GM12865 (cell line): ENCODE results near the gene APOL5.
A peak's percentile ranks its signal among the peaks of the same experiment; 100 is the strongest.

Experiments
- DNase-seq: peaks from one replicate; pipeline ENCODE4 v3.0.0; 2010; ENCODE audit warnings: low read depth
- H3K4me3 ChIP-seq: 2 replicates; pipeline ENCODE4 v1.5.1; 2011; ENCODE audit warnings: mild to moderate bottlenecking, low read depth, low read length, control low read depth
- CTCF ChIP-seq: IDR thresholded peaks from 2 replicates; pipeline ENCODE4 v1.5.1; 2011; ENCODE audit warnings: low read length, control low read depth, low read depth, inconsistent platforms; ENCODE audit not compliant: insufficient read depth; ENCODE audit errors: missing control alignments

APOL5 gene

GRCh38 chr22:35749808-35750207, 32.1 kb downstream of the APOL5 start:
- TF ChIP-seq CTCF, result no peak
- DNase-seq, result peak; percentile 86
- no peak overlapping the region for H3K4me3 ChIP-seq

- DNase-seq, result peak; percentile 29
- H3K4me3 ChIP-seq, result no peak overlapping the region
- TF ChIP-seq CTCF, result no peak
These were observed 34.6 kb downstream of the APOL5 start for GRCh38 chr22:35752006-35752862.

GRCh38 chr22:35752863-35753189, 35.2 kb downstream of the APOL5 start:
- no peak for TF ChIP-seq CTCF
- H3K4me3 ChIP-seq, result no peak overlapping the region
- DNase-seq, result no peak

- DNase-seq, result no peak
- H3K4me3 ChIP-seq, result no peak overlapping the region
- TF ChIP-seq CTCF, result no peak
These were observed 37.1 kb downstream of the APOL5 start for GRCh38 chr22:35754761-35755160.

- no peak for TF ChIP-seq CTCF
- DNase-seq, result no peak
- H3K4me3 ChIP-seq, result no peak overlapping the region
These were observed 39.0 kb downstream of the APOL5 start for GRCh38 chr22:35756722-35757121.

- no peak for TF ChIP-seq CTCF
- H3K4me3 ChIP-seq, result no peak overlapping the region
- DNase-seq, result no peak
These were observed 40.7 kb downstream of the APOL5 start for GRCh38 chr22:35758394-35758793.

DNA sequence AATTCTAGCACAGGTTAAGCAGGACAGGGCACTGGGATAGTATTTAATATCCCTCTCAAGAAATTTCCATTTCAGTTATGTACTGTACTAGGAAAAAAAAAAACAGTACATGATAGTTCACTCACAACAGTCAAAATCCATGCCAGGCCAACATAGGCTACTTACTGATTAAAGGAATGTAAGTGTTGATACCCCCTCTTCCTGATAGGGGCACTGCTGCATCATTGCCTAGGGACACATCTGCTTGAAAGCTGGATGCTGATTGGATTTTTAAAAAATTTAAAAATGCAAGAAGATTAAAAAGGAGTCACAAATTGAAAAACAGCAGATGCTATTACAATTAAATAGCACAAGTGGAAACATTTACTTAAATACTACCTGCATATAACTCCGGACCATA, 43.4 kb downstream of the APOL5 start:
- H3K4me3 ChIP-seq, result no peak overlapping the region
- DNase-seq, result peak; percentile 21
- peak; percentile 19 for TF ChIP-seq CTCF
